Glutamatergic neuron (in vitro differentiated cells): ENCODE results near the gene TMED1. TPM values are rescaled to one million over a fixed set of nuclear protein-coding genes. Genes with fewer than 3 reads are reported as not detected.

ENCODE experiments used
- DNase-seq: peaks from one replicate; pipeline ENCODE4 v3.0.0; 2022
- H3K27ac Mint-ChIP-seq: one replicate; pipeline ENCODE4 v1.8.0; 2020; ENCODE audit warnings: mild to moderate bottlenecking, mixed read lengths, inconsistent platforms; ENCODE audit not compliant: unreplicated experiment
- H3K27me3 Mint-ChIP-seq: one replicate; pipeline ENCODE4 v1.8.0; 2020; ENCODE audit warnings: mild to moderate bottlenecking, moderate library complexity, mixed read lengths, inconsistent platforms; ENCODE audit not compliant: unreplicated experiment
- H3K36me3 Mint-ChIP-seq: one replicate; pipeline ENCODE4 v1.8.0; 2020; ENCODE audit warnings: mild to moderate bottlenecking, mixed read lengths, inconsistent platforms; ENCODE audit not compliant: unreplicated experiment
- H3K4me1 Mint-ChIP-seq: one replicate; pipeline ENCODE4 v1.8.0; 2020; ENCODE audit warnings: mild to moderate bottlenecking, low read depth, mixed read lengths, inconsistent platforms; ENCODE audit not compliant: unreplicated experiment
- H3K4me3 Mint-ChIP-seq: one replicate; pipeline ENCODE4 v1.8.0; 2020; ENCODE audit warnings: mild to moderate bottlenecking, mixed read lengths, inconsistent platforms; ENCODE audit not compliant: unreplicated experiment
- H3K9me3 Mint-ChIP-seq: one replicate; pipeline ENCODE4 v1.8.0; 2020; ENCODE audit warnings: mild to moderate bottlenecking, moderate library complexity, mixed read lengths, inconsistent platforms; ENCODE audit not compliant: unreplicated experiment
- long read RNA-seq: library from polyadenylated mRNA; unstranded; transcript quantifications from one replicate; pipeline ENCODE4 v2.0.0, GENCODE V29; 2020; ENCODE audit not compliant: unreplicated experiment
- total RNA-seq: library from RNA; stranded (reverse); fragmentation: NEBNext Ultra II Directional; extraction: Animal tissue kit (Norgen Biotek cat#: 25700); gene quantifications from one replicate; pipeline ENCODE4 v1.2.1, GENCODE V29; 2021; ENCODE audit not compliant: unreplicated experiment
- TF ChIP-seq, protein P1 (sequence below): fragments of 200-600 bp; sonication (generic); IDR thresholded peaks from one replicate; pipeline ENCODE4 v1.5.0; 2021; ENCODE audit not compliant: partially characterized antibody, unreplicated experiment

Gene TMED1, protein sequence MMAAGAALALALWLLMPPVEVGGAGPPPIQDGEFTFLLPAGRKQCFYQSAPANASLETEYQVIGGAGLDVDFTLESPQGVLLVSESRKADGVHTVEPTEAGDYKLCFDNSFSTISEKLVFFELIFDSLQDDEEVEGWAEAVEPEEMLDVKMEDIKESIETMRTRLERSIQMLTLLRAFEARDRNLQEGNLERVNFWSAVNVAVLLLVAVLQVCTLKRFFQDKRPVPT
- 10.4 TPM for total RNA-seq
- long read RNA-seq, transcript TMED1-201 (4 exons, 1,340 nt) = major isoform, 11 of 14 reads
- long read RNA-seq, partial matches to known transcripts = 1 of 14 reads
- long read RNA-seq, other reads (novel, unspliced or antisense) = 2 of 14 reads

DNA sequence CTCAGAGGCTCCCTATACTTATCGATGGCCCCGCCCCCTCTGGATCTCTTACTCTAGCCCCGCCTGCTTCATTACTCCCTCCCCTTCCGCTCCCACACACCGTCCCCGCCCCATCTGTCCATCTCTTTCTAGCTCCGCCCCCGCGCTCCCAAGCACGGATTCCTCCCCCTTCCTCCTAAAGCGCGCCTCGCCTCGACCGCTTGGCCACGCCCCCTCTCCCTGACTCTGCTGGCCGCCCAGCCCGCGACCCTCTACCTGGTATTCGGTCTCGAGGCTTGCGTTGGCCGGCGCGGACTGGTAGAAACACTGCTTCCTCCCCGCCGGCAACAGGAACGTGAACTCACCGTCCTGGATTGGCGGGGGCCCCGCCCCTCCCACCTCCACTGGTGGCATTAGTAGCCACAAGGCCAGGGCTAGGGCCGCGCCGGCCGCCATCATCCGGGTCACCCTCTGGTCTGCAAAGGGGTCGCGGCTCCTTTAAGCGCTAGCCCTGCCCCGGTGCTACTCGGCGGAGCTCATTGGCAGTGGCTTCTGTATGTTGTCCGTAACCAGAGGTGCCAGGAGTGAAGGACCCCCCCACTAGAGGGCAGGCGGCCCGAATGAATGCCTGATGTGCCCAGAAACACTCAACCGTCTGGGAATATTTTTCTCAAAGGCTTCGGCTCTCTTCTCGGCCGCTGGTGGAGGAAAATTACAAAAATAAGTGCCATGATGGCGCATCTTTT, at the start of gene TMED1:
Gene TMED1 (minus strand): TSS at position 459 of the 725 bp plus-strand sequence. CDS start 21 bp downstream, at position 438.
- peak; percentile 100 for DNase-seq
- peaks cover 17% of the 10 kb centered on the region for H3K27me3 Mint-ChIP-seq
- peaks cover 13% of the 10 kb centered on the region for H3K9me3 Mint-ChIP-seq
- H3K27ac Mint-ChIP-seq = peak within 1 kb of the TSS; percentile 97
- H3K4me1 Mint-ChIP-seq = peaks cover 6% of the 10 kb centered on the region
- H3K4me3 Mint-ChIP-seq = peak within 1 kb of the TSS; percentile 92
- TF ChIP-seq, protein P1, sequence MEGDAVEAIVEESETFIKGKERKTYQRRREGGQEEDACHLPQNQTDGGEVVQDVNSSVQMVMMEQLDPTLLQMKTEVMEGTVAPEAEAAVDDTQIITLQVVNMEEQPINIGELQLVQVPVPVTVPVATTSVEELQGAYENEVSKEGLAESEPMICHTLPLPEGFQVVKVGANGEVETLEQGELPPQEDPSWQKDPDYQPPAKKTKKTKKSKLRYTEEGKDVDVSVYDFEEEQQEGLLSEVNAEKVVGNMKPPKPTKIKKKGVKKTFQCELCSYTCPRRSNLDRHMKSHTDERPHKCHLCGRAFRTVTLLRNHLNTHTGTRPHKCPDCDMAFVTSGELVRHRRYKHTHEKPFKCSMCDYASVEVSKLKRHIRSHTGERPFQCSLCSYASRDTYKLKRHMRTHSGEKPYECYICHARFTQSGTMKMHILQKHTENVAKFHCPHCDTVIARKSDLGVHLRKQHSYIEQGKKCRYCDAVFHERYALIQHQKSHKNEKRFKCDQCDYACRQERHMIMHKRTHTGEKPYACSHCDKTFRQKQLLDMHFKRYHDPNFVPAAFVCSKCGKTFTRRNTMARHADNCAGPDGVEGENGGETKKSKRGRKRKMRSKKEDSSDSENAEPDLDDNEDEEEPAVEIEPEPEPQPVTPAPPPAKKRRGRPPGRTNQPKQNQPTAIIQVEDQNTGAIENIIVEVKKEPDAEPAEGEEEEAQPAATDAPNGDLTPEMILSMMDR = peak; percentile 62
- H3K36me3 Mint-ChIP-seq = no peaks in the 10 kb centered on the region

DNA sequence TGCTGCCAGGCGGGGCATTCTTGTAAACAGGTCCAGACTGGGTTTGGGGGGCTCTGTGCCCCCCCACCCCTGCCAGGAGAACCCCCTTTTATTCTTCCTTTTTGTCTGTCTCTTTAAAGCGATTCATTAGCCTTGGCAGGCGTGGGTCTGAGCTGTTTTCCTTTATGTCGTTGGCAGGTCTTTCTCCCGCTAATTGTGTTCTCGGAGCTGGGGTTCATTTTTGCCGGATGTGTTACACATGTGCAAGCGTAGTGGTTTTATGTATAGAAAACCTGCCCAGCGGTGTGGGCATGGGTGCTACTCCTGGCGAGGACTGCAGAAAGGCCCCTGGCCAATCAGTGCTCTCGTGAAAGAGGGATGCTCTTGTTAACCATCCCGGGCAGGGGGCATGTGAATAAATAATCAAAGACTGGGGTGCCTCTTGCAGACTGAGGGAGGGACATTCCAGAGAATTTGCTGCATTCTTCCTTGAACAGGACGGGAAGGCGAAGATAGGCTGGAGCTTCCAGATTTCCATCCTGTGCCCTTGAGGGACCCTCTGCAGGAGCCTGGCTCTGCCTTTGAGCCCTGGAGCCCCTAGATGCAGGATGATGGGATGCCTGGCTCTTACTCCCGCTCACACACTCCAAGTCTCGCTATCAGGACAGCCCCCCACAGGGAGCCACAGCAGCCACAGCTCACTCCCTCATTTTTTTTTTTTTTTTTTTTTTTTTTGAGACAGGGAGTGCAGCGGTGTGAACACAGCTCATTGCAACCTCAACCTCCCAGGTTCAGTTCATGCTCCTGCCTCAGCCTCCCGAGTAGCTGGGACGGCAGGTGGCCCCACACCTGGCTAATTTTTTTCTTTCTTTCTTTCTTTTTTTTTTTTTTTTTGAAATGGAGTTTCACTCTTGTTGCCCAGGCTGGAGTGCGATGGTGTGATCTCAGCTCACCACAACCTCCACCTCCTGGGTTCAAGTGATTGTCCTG, 49.5 kb upstream of the TMED1 start:
- TF ChIP-seq, protein P1 = no peak
- no peak for DNase-seq
- Mint-ChIP-seq H3K4me3 (peak overlapping the region; percentile 43), H3K4me1 (peaks cover 39% of the 10 kb centered on the region), H3K36me3 (no peaks in the 10 kb centered on the region), H3K27ac (peak overlapping the region; percentile 73), H3K9me3 (peaks cover 14% of the 10 kb centered on the region), H3K27me3 (peaks cover 2% of the 10 kb centered on the region)

DNA sequence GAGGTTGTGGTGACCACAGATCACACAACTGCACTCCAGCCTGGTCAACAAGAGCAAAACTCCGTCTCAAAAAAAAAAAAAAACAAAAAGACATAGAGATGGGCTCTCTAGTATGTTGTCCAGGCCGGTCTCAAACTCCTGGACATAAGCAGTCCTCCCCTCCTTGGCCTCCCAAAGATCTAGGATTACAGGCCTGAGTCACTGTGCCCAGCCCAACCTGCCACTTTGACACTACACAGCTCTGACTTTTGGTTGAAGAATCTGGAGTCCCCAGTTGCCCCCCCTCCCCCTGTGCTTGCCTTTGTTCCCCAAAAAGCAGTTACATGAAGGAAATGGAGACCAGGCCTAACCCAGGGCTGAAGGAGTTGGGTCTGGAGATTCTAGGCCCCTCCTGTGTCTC, 48.3 kb upstream of the TMED1 start:
- no peak overlapping the region for H3K27ac Mint-ChIP-seq
- no peak for DNase-seq
- no peaks in the 10 kb centered on the region for H3K36me3 Mint-ChIP-seq

DNA sequence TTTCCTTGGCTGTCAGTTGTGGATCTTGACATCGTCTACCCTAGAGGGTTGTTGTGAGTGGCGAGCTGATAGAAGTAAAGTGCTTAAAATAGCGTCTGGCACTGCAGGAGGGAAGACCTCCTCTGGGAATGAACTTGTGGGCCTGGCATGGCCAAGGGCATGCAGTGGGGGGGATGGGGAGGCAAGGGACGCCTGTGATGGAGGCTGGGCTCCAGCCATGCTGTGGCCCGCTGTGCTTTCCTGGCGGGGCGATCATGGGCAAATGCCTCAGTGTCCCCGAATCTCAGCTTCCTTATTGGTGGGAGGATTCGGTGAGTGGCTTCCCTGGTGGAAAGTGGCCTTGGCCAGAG, 46.1 kb upstream of the TMED1 start:
- peaks cover 10% of the 10 kb centered on the region for H3K9me3 Mint-ChIP-seq
- TF ChIP-seq, protein P1 = no peak
- H3K27me3 Mint-ChIP-seq = peaks cover 2% of the 10 kb centered on the region
- peak overlapping the region; percentile 84 for H3K4me3 Mint-ChIP-seq
- peak overlapping the region; percentile 94 for H3K27ac Mint-ChIP-seq
- no peak for DNase-seq
- H3K36me3 Mint-ChIP-seq = no peaks in the 10 kb centered on the region
- peaks cover 37% of the 10 kb centered on the region for H3K4me1 Mint-ChIP-seq

More for the DNA sequence above, 48.3 kb upstream of the TMED1 start:
- Mint-ChIP-seq H3K4me1 (peaks cover 46% of the 10 kb centered on the region), H3K27me3 (peaks cover 2% of the 10 kb centered on the region), H3K4me3 (no peak overlapping the region), H3K9me3 (peaks cover 14% of the 10 kb centered on the region)
- TF ChIP-seq, protein P1 = no peak
